A549 (cell line): ENCODE measurements around the gene NCOA5. TPM values are rescaled to one million over a fixed set of nuclear protein-coding genes. Genes with fewer than 3 reads are reported as not detected.

ENCODE experiments used
- ATAC-seq, 2 experiments: fragments of 200-7000 bp in 1 of 2; fragments of >200 bp in 1 of 2; cut with Nextera tagmentation in 1 of 2; cut with Tn5 transposase in 1 of 2; 3 replicates each; pipeline versions ENCODE4 v1.8.0 to v1.9.1; 2018 to 2020; ENCODE audit warnings: mild to moderate bottlenecking in 1 of 2, moderate library complexity in 1 of 2
- CTCF ChIA-PET: fragments of 300-600 bp; sonication (Branson Sonifier 250); formaldehyde crosslinking; extraction: SDS; loops from one replicate; lab custom pipeline; 2021; ENCODE audit warnings: antibody characterized with exemption, inconsistent platforms; lab: Yijun Ruan, JAX
- POLR2A ChIA-PET: fragments of 350-600 bp; formaldehyde crosslinking; extraction: SDS; loops from one replicate; lab custom pipeline; 2021; ENCODE audit warnings: antibody characterized with exemption, inconsistent platforms; lab: Yijun Ruan, JAX
- DNase-seq, 2 experiments: peaks; one replicate each; pipeline versions ENCODE4 v3.0.0 to v3.0.0-alpha.2; 2011 to 2016; ENCODE audit warnings: low read depth in 1 of 2, low spot score in 1 of 2
- FAIRE-seq: peaks from 2 replicates; lab custom pipeline; 2011; peaks lifted over from hg19 to GRCh38; lab: Jason Lieb, UNC
- H3K27ac ChIP-seq, 2 experiments: fragments of >200 bp; sonication (Bioruptor Twin); formaldehyde crosslinking; 3 replicates each; pipeline ENCODE4 v1.5.1; 2016 to 2017
- H3K4me1 ChIP-seq: fragments of >200 bp; sonication (Bioruptor Twin); formaldehyde crosslinking; 3 replicates; pipeline ENCODE4 v1.6.1; 2016
- H3K4me2 ChIP-seq: fragments of >200 bp; sonication (Bioruptor Twin); formaldehyde crosslinking; 3 replicates; pipeline ENCODE4 v1.6.1; 2016
- H3K4me3 ChIP-seq: fragments of >200 bp; sonication (Bioruptor Twin); formaldehyde crosslinking; 3 replicates; pipeline ENCODE4 v1.5.1; 2016
- H3K9me3 ChIP-seq: fragments of >200 bp; sonication (Bioruptor Twin); formaldehyde crosslinking; 3 replicates; pipeline ENCODE4 v1.6.1; 2016
- BHLHE40 ChIP-seq: IDR thresholded peaks from 2 replicates; pipeline ENCODE4 v1.6.1; 2012; ENCODE audit warnings: low read depth, low read length, inconsistent platforms
- CBX8 ChIP-seq: fragments of 200-600 bp; sonication (generic); IDR thresholded peaks from 2 replicates; pipeline ENCODE4 v1.6.1; 2016
- CHD2 ChIP-seq: fragments of 150-350 bp; IDR thresholded peaks from 2 replicates; pipeline ENCODE4 v1.6.1; 2014; ENCODE audit warnings: low read length; ENCODE audit not compliant: partially characterized antibody
- CHD4 ChIP-seq: fragments of 200-600 bp; sonication (generic); IDR thresholded peaks from 2 replicates; pipeline ENCODE4 v1.6.1; 2016; ENCODE audit warnings: antibody characterized with exemption, mild to moderate bottlenecking, borderline replicate concordance
- HDAC2 ChIP-seq: fragments of 200-600 bp; sonication (generic); IDR thresholded peaks from 2 replicates; pipeline ENCODE4 v1.6.1; 2016
- HOXA7 ChIP-seq: fragments of 250-450 bp; sonication (Bioruptor Pico); IDR thresholded peaks from 2 replicates; pipeline ENCODE4 v1.5.0; 2020; ENCODE audit warnings: mild to moderate bottlenecking, moderate library complexity
- HOXB5 ChIP-seq: fragments of 250-450 bp; sonication (Bioruptor Pico); IDR thresholded peaks from 2 replicates; pipeline ENCODE4 v1.5.0; 2020; ENCODE audit warnings: mild to moderate bottlenecking, moderate library complexity
- JUNB ChIP-seq: fragments of >200 bp; sonication (Bioruptor Twin); formaldehyde crosslinking; IDR thresholded peaks from 2 replicates; pipeline ENCODE4 v1.6.1; 2016
- KDM1A ChIP-seq: fragments of 200-600 bp; sonication (generic); IDR thresholded peaks from 2 replicates; pipeline ENCODE4 v1.6.1; 2016; ENCODE audit warnings: low read depth, mild to moderate bottlenecking
- KDM5A ChIP-seq: fragments of 200-600 bp; sonication (generic); IDR thresholded peaks from 2 replicates; pipeline ENCODE4 v1.6.1; 2016; ENCODE audit warnings: antibody characterized with exemption, mild to moderate bottlenecking
- MAFK ChIP-seq: fragments of 450-650 bp; IDR thresholded peaks from 2 replicates; pipeline ENCODE4 v1.6.1; 2014; ENCODE audit not compliant: partially characterized antibody
- MAZ ChIP-seq: fragments of 150-350 bp; IDR thresholded peaks from 2 replicates; pipeline ENCODE4 v1.6.1; 2014; ENCODE audit warnings: antibody characterized with exemption, low read depth, low read length, borderline replicate concordance
- MYC ChIP-seq: IDR thresholded peaks from 2 replicates; pipeline ENCODE4 v1.6.1; 2012; ENCODE audit warnings: mild to moderate bottlenecking, inconsistent platforms, low read length, improper control_type of control experiment, borderline replicate concordance
- NPAS2 ChIP-seq: fragments of 250-450 bp; sonication (Bioruptor Pico); IDR thresholded peaks from 2 replicates; pipeline ENCODE4 v1.8.0; 2022; ENCODE audit warnings: mild to moderate bottlenecking, moderate library complexity, borderline replicate concordance
- PHF8 ChIP-seq: fragments of 200-600 bp; sonication (generic); IDR thresholded peaks from 2 replicates; pipeline ENCODE4 v1.6.1; 2016; ENCODE audit warnings: low read depth, mild to moderate bottlenecking, antibody characterized with exemption, moderate library complexity, borderline replicate concordance
- POLR2A ChIP-seq: IDR thresholded peaks from 2 replicates; pipeline ENCODE4 v1.6.1; 2012; ENCODE audit warnings: mild to moderate bottlenecking, low read length
- ZC3H11A ChIP-seq: fragments of 450-650 bp; IDR thresholded peaks from 2 replicates; pipeline ENCODE4 v1.6.1; 2014; ENCODE audit warnings: antibody characterized with exemption, mild to moderate bottlenecking
- WGBS: methylation state at CpG from one replicate; pipeline ENCODE4 v1.1.6; 2017; ENCODE audit errors: missing lambda C conversion rate; 5-methylcytosine and 5-hydroxymethylcytosine counted together
- polyA plus RNA-seq, 4 experiments: library from polyadenylated mRNA; depleted of rRNA in 3 of 4; stranded (reverse); fragments of >200 nt; fragmentation: RNase III in 1 of 4; extraction: RNeasy Plus Mini Kit Qiagen cat#74134 plus additional on column Dnase treatment in 1 of 4; gene quantifications; 2 replicates in 3 of 4; 3 replicates in 1 of 4; pipeline ENCODE4 v1.2.3, GENCODE V29; 2011 to 2017
- TF ChIP-seq, protein P1 (sequence below): fragments of 250-450 bp; sonication (Bioruptor Pico); IDR thresholded peaks from 2 replicates; pipeline ENCODE4 v1.5.0; 2021; ENCODE audit warnings: mild to moderate bottlenecking, moderate library complexity, borderline replicate concordance
- TF ChIP-seq, protein P2 (sequence below): IDR thresholded peaks from 2 replicates; pipeline ENCODE4 v1.6.1; 2012
- TF ChIP-seq, protein P3 (sequence below): IDR thresholded peaks from 2 replicates; pipeline ENCODE4 v1.6.1; 2012; ENCODE audit warnings: low read depth, borderline replicate concordance
- TF ChIP-seq, protein P4 (sequence below): fragments of >200 bp; sonication (Bioruptor Twin); formaldehyde crosslinking; IDR thresholded peaks from 3 replicates; pipeline ENCODE4 v1.6.1; 2016

The NCOA5 gene
- polyA plus RNA-seq, 2 of the 4 experiments (the other 2 are of a cell fraction), result 27.2 to 28.0 TPM

DNA sequence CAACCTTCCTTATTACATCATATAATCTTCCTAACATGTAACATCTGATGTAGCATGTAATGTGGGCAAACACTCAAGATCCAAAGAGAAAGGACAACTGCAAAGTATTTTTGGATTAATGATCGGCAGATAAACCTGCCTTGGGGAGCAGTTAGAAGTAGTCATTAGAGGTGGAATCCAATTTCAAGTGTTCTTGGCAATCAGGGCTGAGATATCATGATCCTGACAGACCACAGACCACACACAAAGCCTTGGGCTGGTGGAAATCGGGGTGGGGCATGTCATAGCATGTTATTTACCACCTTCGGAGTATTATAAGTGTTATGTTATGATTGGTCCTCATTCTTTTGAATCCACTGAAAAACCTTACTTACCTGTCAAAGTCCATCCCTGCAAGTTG, 16.3 kb downstream of the NCOA5 start:
- ChIA-PET CTCF (interaction anchor here (1.4 to 2.3 kb wide), 2 partner anchors 15 to 50 kb away, joined by 5 to 6 read pairs; no protein-coding TSS in a partner anchor), POLR2A (no interaction called here)
- H3K27ac ChIP-seq, result no peak overlapping the region
- FAIRE-seq (no peak), ATAC-seq (no peak), DNase-seq (no peak)
- TF ChIP-seq NPAS2 (CRISPR knock-in tag), result no peak
- no peak for TF ChIP-seq MAFK
- TF ChIP-seq CHD4, result no peak
- TF ChIP-seq, protein P1, sequence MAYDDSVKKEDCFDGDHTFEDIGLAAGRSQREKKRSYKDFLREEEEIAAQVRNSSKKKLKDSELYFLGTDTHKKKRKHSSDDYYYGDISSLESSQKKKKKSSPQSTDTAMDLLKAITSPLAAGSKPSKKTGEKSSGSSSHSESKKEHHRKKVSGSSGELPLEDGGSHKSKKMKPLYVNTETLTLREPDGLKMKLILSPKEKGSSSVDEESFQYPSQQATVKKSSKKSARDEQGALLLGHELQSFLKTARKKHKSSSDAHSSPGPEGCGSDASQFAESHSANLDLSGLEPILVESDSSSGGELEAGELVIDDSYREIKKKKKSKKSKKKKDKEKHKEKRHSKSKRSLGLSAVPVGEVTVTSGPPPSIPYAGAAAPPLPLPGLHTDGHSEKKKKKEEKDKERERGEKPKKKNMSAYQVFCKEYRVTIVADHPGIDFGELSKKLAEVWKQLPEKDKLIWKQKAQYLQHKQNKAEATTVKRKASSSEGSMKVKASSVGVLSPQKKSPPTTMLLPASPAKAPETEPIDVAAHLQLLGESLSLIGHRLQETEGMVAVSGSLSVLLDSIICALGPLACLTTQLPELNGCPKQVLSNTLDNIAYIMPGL (CRISPR knock-in tag), result no peak
- no peak for TF ChIP-seq CHD2
- TF ChIP-seq HOXB5 (CRISPR knock-in tag), result no peak
- H3K4me2 ChIP-seq, result no peak overlapping the region
- H3K4me1 ChIP-seq, result no peaks in the 10 kb centered on the region
- H3K9me3 ChIP-seq, result no peaks in the 10 kb centered on the region
- H3K4me3 ChIP-seq, result no peak overlapping the region
- 80% methylated on average over 3 of the region's 3 CpGs for WGBS

DNA sequence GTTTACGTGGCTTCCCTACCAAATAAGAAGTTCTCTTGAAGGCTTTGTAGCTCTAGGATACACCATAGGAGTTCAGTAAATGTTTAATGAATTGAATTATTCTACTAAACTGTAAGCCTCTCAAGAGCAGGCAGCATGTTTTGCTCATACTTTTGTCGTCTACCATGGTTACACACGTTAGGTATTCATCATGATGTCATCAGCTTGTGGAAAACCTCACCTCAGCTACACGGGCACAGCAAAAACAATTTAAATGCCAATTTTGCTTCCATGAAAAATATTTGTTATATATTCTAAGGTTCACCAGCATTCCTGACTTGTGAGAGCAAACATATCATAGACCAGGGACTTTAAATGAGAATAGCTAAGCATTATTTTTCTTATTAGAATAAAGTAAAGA, 16.7 kb downstream of the NCOA5 start:
- ATAC-seq (no peak), FAIRE-seq (no peak), DNase-seq (no peak)
- 89% methylated on average over 4 of the region's 4 CpGs for WGBS
- H3K4me1 ChIP-seq, result no peaks in the 10 kb centered on the region
- H3K9me3 ChIP-seq, result no peaks in the 10 kb centered on the region
- ChIA-PET CTCF (interaction anchor here (2.3 kb wide), 1 partner anchor 50 kb away, joined by 6 read pairs; no protein-coding TSS in a partner anchor), POLR2A (no interaction called here)
- H3K27ac ChIP-seq, result no peak overlapping the region
- TF ChIP-seq, protein P2, sequence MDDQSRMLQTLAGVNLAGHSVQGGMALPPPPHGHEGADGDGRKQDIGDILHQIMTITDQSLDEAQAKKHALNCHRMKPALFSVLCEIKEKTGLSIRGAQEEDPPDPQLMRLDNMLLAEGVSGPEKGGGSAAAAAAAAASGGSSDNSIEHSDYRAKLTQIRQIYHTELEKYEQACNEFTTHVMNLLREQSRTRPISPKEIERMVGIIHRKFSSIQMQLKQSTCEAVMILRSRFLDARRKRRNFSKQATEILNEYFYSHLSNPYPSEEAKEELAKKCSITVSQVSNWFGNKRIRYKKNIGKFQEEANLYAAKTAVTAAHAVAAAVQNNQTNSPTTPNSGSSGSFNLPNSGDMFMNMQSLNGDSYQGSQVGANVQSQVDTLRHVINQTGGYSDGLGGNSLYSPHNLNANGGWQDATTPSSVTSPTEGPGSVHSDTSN, result no peak
- TF ChIP-seq PHF8, result no peak
- TF ChIP-seq, protein P3, sequence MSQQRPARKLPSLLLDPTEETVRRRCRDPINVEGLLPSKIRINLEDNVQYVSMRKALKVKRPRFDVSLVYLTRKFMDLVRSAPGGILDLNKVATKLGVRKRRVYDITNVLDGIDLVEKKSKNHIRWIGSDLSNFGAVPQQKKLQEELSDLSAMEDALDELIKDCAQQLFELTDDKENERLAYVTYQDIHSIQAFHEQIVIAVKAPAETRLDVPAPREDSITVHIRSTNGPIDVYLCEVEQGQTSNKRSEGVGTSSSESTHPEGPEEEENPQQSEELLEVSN, result no peak
- TF ChIP-seq, protein P4, sequence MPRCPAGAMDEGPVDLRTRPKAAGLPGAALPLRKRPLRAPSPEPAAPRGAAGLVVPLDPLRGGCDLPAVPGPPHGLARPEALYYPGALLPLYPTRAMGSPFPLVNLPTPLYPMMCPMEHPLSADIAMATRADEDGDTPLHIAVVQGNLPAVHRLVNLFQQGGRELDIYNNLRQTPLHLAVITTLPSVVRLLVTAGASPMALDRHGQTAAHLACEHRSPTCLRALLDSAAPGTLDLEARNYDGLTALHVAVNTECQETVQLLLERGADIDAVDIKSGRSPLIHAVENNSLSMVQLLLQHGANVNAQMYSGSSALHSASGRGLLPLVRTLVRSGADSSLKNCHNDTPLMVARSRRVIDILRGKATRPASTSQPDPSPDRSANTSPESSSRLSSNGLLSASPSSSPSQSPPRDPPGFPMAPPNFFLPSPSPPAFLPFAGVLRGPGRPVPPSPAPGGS, result no peak
- TF ChIP-seq MAZ, result no peak
- no peak for TF ChIP-seq KDM1A
- TF ChIP-seq BHLHE40, result no peak
- TF ChIP-seq MAFK, result no peak
- TF ChIP-seq POLR2A, result no peak
- no peak overlapping the region for H3K4me3 ChIP-seq
- H3K4me2 ChIP-seq, result no peak overlapping the region

DNA sequence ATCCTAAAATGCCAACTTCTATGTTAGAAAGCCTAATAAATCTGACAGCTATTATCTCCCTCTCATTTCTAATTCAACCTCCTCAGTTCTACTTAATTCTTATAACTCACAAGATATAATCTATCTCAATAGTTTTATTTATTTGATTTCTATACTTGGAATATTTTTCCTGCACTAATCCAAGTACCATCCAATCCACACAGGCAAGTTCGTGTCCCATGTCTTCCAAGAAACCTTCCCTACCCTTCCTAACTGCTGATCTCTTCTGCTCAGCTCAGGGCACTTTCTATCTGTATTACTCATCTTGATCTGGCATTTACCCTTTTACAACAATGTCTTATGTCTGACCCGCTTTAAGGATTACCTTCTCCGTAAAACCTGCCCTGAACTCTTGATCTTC, 18.2 kb downstream of the NCOA5 start:
- ChIA-PET CTCF (interaction anchor here (0.9 kb wide), 1 partner anchor 14 kb away, joined by 3 read pairs; no protein-coding TSS in a partner anchor), POLR2A (no interaction called here)
- ATAC-seq, result peak in 1 of 2 experiments; percentile 28; a peak in 2 of 6 replicates
- DNase-seq, result no peak
- H3K4me1 ChIP-seq, result no peaks in the 10 kb centered on the region
- H3K9me3 ChIP-seq, result no peaks in the 10 kb centered on the region
- FAIRE-seq, result no peak
- H3K27ac ChIP-seq, result no peak overlapping the region
- no peak for TF ChIP-seq CBX8
- TF ChIP-seq HOXA7 (CRISPR knock-in tag), result no peak
- TF ChIP-seq JUNB, result no peak
- no peak for TF ChIP-seq ZC3H11A
- no peak for TF ChIP-seq MYC
- TF ChIP-seq, protein P3, result no peak
- no peak for TF ChIP-seq KDM5A
- no peak for TF ChIP-seq HDAC2
- H3K4me2 ChIP-seq, result no peak overlapping the region
- no peak overlapping the region for H3K4me3 ChIP-seq
- WGBS, result 84% methylated on average over 3 of the region's 3 CpGs
